HEK293T (cell line): ENCODE results near the gene RNASE7.

ENCODE experiments used
- ARNT ChIP-seq: fragments of 450-650 bp; IDR thresholded peaks from 2 replicates; pipeline ENCODE4 v1.6.1; 2017; ENCODE audit warnings: mild to moderate bottlenecking
- BHLHE40 ChIP-seq: fragments of 450-650 bp; IDR thresholded peaks from 2 replicates; pipeline ENCODE4 v1.6.1; 2016; ENCODE audit warnings: mild to moderate bottlenecking, moderate library complexity, borderline replicate concordance
- CTBP1 ChIP-seq: fragments of 450-650 bp; IDR thresholded peaks from 2 replicates; pipeline ENCODE4 v1.6.1; 2016; ENCODE audit warnings: borderline replicate concordance
- FOXA1 ChIP-seq: fragments of 450-650 bp; IDR thresholded peaks from 2 replicates; pipeline ENCODE4 v1.6.1; 2016; ENCODE audit warnings: mild to moderate bottlenecking
- FOXK2 ChIP-seq: fragments of 450-650 bp; IDR thresholded peaks from 2 replicates; pipeline ENCODE4 v1.6.1; 2016; ENCODE audit warnings: mild to moderate bottlenecking
- HDGF ChIP-seq: fragments of 450-650 bp; IDR thresholded peaks from 2 replicates; pipeline ENCODE4 v1.6.1; 2017; ENCODE audit warnings: antibody characterized with exemption, borderline replicate concordance
- NFRKB ChIP-seq: fragments of 450-650 bp; IDR thresholded peaks from 2 replicates; pipeline ENCODE4 v1.6.1; 2016; ENCODE audit warnings: mild to moderate bottlenecking, moderate library complexity
- SP1 ChIP-seq: fragments of 450-650 bp; IDR thresholded peaks from 2 replicates; pipeline ENCODE4 v1.6.1; 2017
- SUZ12 ChIP-seq: fragments of 450-650 bp; IDR thresholded peaks from 2 replicates; pipeline ENCODE4 v1.6.1; 2016; ENCODE audit warnings: mild to moderate bottlenecking
- TARDBP ChIP-seq: fragments of 450-650 bp; IDR thresholded peaks from 2 replicates; pipeline ENCODE4 v1.6.1; 2016

DNA sequence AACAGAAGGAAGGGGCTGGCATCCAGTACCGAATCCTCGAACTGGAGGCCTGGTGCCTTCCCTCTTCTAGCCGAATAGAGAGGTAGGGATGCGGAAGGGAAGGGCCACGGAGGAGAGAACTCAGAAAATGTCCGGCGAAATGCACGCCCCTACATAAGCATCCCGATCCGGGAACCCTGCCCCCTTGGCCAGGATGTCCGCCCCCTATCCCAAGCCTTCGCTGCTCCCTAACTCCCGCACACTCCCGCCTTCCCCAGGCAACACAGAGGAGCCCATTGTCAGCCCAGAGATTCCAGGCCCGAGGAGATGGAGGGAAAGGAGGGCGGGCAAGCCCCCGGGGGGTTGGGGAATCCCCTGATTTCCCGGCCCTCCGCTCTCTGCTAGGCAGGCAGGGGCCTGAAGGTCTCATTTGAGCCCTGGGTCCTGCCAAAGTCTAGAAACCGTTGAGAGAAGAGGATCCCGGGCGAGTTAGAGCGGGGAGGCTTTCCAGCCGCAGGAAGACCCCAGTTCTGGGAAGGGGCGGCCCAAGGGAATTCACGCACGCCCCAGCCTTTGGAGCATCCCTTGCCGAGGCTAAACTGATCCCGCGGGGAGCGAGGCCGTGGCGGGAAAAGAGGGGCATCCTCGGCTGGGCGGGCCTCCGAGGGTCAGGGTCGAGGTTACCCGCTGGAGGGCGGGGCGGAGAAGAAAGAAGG lies 27.4 kb downstream of the RNASE7 start:
- TF ChIP-seq HDGF (no peak), ARNT (no peak), TARDBP (no peak), BHLHE40 (no peak), NFRKB (no peak), CTBP1 (no peak), FOXK2 (no peak), SUZ12 (no peak), SP1 (no peak), FOXA1 (no peak)
